ENCODE measurements around the gene BRME1.
A peak's percentile ranks its signal among the peaks of the same experiment; 100 is the strongest.

Gene BRME1

DNA sequence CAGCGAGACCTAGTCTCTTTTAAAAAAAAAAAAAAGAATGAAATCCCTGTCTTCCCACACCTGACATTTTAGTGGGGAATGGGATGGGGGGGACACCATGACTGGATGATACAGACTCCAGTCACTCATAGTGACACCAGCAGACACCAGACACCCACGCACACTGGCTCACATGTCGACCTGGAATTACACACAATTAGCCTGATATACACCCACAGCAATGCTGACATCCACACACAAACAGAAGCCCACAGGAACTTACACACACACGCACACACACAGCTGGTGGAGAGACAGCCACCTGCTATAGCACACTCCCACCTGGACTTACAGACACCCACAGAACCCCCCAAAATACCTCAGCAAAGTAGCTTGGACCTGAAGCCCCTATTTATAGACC, 37.3 kb downstream of the BRME1 start:
- TF ChIP-seq TAF1 (IDR thresholded peaks at IDR 0.05; ENCODE audit: low read depth): no peak
- TF ChIP-seq EP300 (IDR thresholded peaks at IDR 0.05; ENCODE audit: borderline replicate concordance): no peak
- TF ChIP-seq ZBTB7A (IDR thresholded peaks at IDR 0.05; ENCODE audit: low read depth): no peak
- TF ChIP-seq CEBPB (IDR thresholded peaks at IDR 0.05): no peak
- no peak for TF ChIP-seq MAX (IDR thresholded peaks at IDR 0.05)
- no peak for TF ChIP-seq TEAD4 (IDR thresholded peaks at IDR 0.05)
- no peak for TF ChIP-seq REST (IDR thresholded peaks at IDR 0.05; ENCODE audit: low read depth)

GRCh38 chr19:13866463-13867046, 39.4 kb downstream of the BRME1 start:
- TF ChIP-seq REST (IDR thresholded peaks at IDR 0.05; ENCODE audit: low read depth) (no peak), CEBPB (IDR thresholded peaks at IDR 0.05) (no peak)

DNA sequence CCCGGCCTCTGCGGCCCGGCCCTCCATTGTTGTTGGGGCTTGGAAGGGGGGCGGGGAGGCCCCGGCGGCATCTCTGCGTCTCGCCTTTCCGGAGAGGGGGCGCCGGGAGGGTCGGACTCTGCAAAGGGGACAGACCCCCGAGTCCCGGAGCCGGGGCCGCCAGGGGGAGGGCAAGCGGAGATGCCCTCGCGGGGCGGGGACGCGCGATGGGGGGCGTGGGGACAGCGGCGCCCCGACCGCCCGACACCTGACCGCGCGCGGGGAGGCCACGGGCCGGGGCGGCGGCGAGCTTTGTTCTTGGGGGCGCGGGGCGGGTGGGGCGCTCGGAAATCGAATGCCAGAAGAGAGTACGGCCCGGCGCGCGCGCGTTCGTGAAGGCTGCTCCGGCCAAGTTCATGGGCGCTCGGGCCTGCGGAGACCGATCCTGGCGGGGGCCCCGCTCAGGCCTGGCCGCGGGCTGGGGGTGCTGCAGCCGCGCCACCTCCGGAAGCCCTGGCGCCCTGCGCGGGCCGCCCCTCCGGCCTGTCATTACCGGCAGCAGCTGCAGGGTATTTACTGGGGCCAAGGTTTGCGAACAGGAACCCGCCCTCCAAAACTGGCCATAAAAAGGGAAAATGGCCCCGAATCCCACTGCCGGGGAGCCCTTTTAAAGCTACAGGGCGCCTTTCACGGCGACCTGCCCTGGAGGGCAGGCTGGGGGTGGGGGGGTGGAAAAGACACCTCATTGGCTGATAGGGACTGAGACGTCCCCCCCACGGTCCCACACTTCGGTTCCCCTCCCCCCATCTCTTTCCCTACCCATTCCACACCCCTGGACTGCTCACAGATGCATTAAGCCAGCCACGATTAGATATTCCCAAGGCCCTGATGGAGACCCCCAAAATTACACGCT, 40.1 kb downstream of the BRME1 start:
- no peak for TF ChIP-seq CEBPB (IDR thresholded peaks at IDR 0.05)
- peak; percentile 30; the same call in 1 of the 2 replicates for TF ChIP-seq TAF1 (IDR thresholded peaks at IDR 0.05; ENCODE audit: low read depth)
- TF ChIP-seq CREB1 (IDR thresholded peaks at IDR 0.05; ENCODE audit: low read depth): no peak
- peak; percentile 28; the same call in 1 of the 2 replicates for TF ChIP-seq ZBTB7A (IDR thresholded peaks at IDR 0.05; ENCODE audit: low read depth)
- no peak for TF ChIP-seq EGR1 (IDR thresholded peaks at IDR 0.05)
- peak; percentile 4; the same call in 1 of the 2 replicates for TF ChIP-seq MAX (IDR thresholded peaks at IDR 0.05)
- TF ChIP-seq FOXM1 (IDR thresholded peaks at IDR 0.05; ENCODE audit: borderline replicate concordance, low read depth): no peak
- 0 out of 2 replicates have a peak, but pooled peaks have one; percentile 8 for TF ChIP-seq EP300 (IDR thresholded peaks at IDR 0.05; ENCODE audit: borderline replicate concordance)

- TF ChIP-seq YY1 (IDR thresholded peaks at IDR 0.05; ENCODE audit: low read depth): no peak
- no peak for TF ChIP-seq NFIC (IDR thresholded peaks at IDR 0.05)
- TF ChIP-seq REST (IDR thresholded peaks at IDR 0.05; ENCODE audit: low read depth): no peak
- TF ChIP-seq TAF1 (IDR thresholded peaks at IDR 0.05; ENCODE audit: low read depth): no peak
- no peak for TF ChIP-seq CREB1 (IDR thresholded peaks at IDR 0.05; ENCODE audit: low read depth)
- 0 out of 2 replicates have a peak, but pooled peaks have one; percentile 12 for TF ChIP-seq MAX (IDR thresholded peaks at IDR 0.05)
- TF ChIP-seq, protein P1, sequence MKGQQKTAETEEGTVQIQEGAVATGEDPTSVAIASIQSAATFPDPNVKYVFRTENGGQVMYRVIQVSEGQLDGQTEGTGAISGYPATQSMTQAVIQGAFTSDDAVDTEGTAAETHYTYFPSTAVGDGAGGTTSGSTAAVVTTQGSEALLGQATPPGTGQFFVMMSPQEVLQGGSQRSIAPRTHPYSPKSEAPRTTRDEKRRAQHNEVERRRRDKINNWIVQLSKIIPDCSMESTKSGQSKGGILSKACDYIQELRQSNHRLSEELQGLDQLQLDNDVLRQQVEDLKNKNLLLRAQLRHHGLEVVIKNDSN (IDR thresholded peaks at IDR 0.05): no peak
- peak; percentile 78; the same call in 1 of the 2 replicates for TF ChIP-seq ZBTB7A (IDR thresholded peaks at IDR 0.05; ENCODE audit: low read depth)
- no peak for TF ChIP-seq EGR1 (IDR thresholded peaks at IDR 0.05)
- TF ChIP-seq CEBPB (IDR thresholded peaks at IDR 0.05): no peak
Measured at GRCh38 chr19:13864667-13865570, 41.0 kb downstream of the BRME1 start.

Measured in Ishikawa (cell line).